Measurements from ENCODE around the gene FARP2.

DNA sequence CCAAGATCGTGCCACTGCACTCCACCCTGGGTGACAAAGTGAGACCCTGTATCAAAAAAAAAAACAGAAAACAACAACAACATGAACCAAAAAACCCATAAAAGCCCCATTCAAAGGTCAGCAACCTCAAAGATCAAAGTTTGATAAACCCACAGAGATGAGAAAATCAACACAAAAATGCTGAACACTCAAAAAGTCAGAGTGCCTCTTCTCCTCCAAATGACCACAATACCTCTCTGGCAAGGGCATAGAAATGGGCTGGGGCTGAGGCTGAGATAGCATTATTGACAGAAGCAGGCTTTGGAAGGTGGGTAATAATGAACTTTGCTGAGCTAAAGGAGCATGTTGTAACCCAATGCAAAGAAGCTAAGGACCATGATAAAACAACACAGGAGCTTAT is 66.3 kb downstream of the FARP2 start:
- TF ChIP-seq, protein P1, sequence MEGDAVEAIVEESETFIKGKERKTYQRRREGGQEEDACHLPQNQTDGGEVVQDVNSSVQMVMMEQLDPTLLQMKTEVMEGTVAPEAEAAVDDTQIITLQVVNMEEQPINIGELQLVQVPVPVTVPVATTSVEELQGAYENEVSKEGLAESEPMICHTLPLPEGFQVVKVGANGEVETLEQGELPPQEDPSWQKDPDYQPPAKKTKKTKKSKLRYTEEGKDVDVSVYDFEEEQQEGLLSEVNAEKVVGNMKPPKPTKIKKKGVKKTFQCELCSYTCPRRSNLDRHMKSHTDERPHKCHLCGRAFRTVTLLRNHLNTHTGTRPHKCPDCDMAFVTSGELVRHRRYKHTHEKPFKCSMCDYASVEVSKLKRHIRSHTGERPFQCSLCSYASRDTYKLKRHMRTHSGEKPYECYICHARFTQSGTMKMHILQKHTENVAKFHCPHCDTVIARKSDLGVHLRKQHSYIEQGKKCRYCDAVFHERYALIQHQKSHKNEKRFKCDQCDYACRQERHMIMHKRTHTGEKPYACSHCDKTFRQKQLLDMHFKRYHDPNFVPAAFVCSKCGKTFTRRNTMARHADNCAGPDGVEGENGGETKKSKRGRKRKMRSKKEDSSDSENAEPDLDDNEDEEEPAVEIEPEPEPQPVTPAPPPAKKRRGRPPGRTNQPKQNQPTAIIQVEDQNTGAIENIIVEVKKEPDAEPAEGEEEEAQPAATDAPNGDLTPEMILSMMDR (IDR thresholded peaks at IDR 0.05; ENCODE audit: low read length), result no peak
- TF ChIP-seq EZH2 (IDR thresholded peaks at IDR 0.05; ENCODE audit: borderline replicate concordance, low read length), result no peak
